ENCODE data around the gene ROR1.

Gene ROR1

GRCh38 chr1:63886340-63886739, 112.5 kb downstream of the ROR1 start:
- no peak for DNase-seq

GRCh38 chr1:63887809-63888208, 114.0 kb downstream of the ROR1 start:
- DNase-seq = no peak

GRCh38 chr1:63888984-63889383, 115.2 kb downstream of the ROR1 start:
- no peak for DNase-seq

- DNase-seq = no peak
Measured at GRCh38 chr1:63890468-63890867, 116.7 kb downstream of the ROR1 start.

- DNase-seq = no peak
Measured at GRCh38 chr1:63891060-63891690, 117.4 kb downstream of the ROR1 start.

GRCh38 chr1:63892632-63893395, 119.0 kb downstream of the ROR1 start:
- no peak for DNase-seq

GRCh38 chr1:63893976-63894375, 120.2 kb downstream of the ROR1 start:
- no peak for DNase-seq

GRCh38 chr1:63894627-63895265, 120.9 kb downstream of the ROR1 start:
- no peak for DNase-seq

- DNase-seq = no peak
Measured at GRCh38 chr1:63896755-63897154, 122.9 kb downstream of the ROR1 start.

- DNase-seq = no peak
Measured at GRCh38 chr1:63898428-63899196, 124.8 kb downstream of the ROR1 start.

GRCh38 chr1:63901094-63901493, 127.3 kb downstream of the ROR1 start:
- DNase-seq = peak; percentile 21

GRCh38 chr1:63902844-63903589, 129.2 kb downstream of the ROR1 start:
- peak; percentile 39 for DNase-seq

- no peak for DNase-seq
Measured at GRCh38 chr1:63903947-63904610, 130.3 kb downstream of the ROR1 start.

GRCh38 chr1:63904826-63905225, 131.0 kb downstream of the ROR1 start:
- no peak for DNase-seq

GRCh38 chr1:63906047-63906704, 132.4 kb downstream of the ROR1 start:
- DNase-seq = no peak

GRCh38 chr1:63907051-63907450, 133.2 kb downstream of the ROR1 start:
- DNase-seq = no peak

- no peak for DNase-seq
Measured at GRCh38 chr1:63908016-63908415, 134.2 kb downstream of the ROR1 start.

- no peak for DNase-seq
Measured at GRCh38 chr1:63909526-63909925, 135.7 kb downstream of the ROR1 start.

- DNase-seq = no peak
Measured at GRCh38 chr1:63911049-63911448, 137.2 kb downstream of the ROR1 start.

GRCh38 chr1:63912643-63913042, 138.8 kb downstream of the ROR1 start:
- DNase-seq = no peak

- DNase-seq = no peak
Measured at GRCh38 chr1:63913533-63913932, 139.7 kb downstream of the ROR1 start.

Data from RPMI8226 (cell line).